Stomach (tissue), 9 donors: Measurements from ENCODE around the gene PSEN1. TPM values are rescaled to one million over a fixed set of nuclear protein-coding genes. Genes with fewer than 3 reads are reported as not detected.

Source experiments
- DNase-seq, 2 donors: peaks; one replicate each; pipeline versions ENCODE4 v3.0.0 to v3.0.0-alpha.2; 2013 to 2019
- H3K27ac ChIP-seq, 5 donors: fragments of 200-600 bp in 4 of 5; sonication (generic) in 4 of 5; one replicate each; pipeline ENCODE4 v1.5.1; 2013 to 2019; ENCODE audit warnings: mild to moderate bottlenecking in 1 of 5, moderate library complexity in 1 of 5
- H3K27me3 ChIP-seq, 3 donors: fragments of 200-600 bp; sonication (generic); one replicate each; pipeline ENCODE4 v1.5.1; 2017 to 2019; ENCODE audit warnings: mixed run types in 1 of 3
- H3K36me3 ChIP-seq, 4 donors: fragments of 200-600 bp; sonication (generic); 1 replicate in 3 of 4; 2 replicates in 1 of 4; pipeline ENCODE4 v1.5.1; 2016 to 2019
- H3K4me1 ChIP-seq, 4 donors: fragments of 200-600 bp; sonication (generic); one replicate each; pipeline ENCODE4 v1.5.1; 2016 to 2019
- H3K4me3 ChIP-seq, 4 donors: fragments of 200-600 bp; sonication (generic) in 3 of 4; one replicate each; pipeline ENCODE4 v1.5.1; 2016 to 2019; ENCODE audit warnings: mild to moderate bottlenecking in 1 of 4
- H3K9me3 ChIP-seq, 4 donors: fragments of 200-600 bp; sonication (generic); one replicate each; pipeline ENCODE4 v1.5.1; 2016 to 2019
- EP300 ChIP-seq: sonication (generic); formaldehyde crosslinking; IDR thresholded peaks from one replicate; pipeline ENCODE4 v1.6.1; 2017; ENCODE audit warnings: antibody characterized with exemption
- POLR2A ChIP-seq, 4 donors: fragments of 450-650 bp; IDR thresholded peaks; one replicate each; pipeline ENCODE4 v1.6.1; 2016; ENCODE audit warnings: antibody characterized with exemption in 4 of 4, control low read depth in 2 of 4, mild to moderate bottlenecking in 1 of 4, moderate library complexity in 1 of 4
- POLR2AphosphoS5 ChIP-seq, 3 donors: sonication (generic); formaldehyde crosslinking; IDR thresholded peaks; one replicate each; pipeline ENCODE4 v1.6.1; 2016; ENCODE audit warnings: antibody characterized with exemption in 3 of 3
- WGBS, 5 donors: extraction: QIAGEN DNeasy Blood & Tissue Kit in 3 of 5; methylation state at CpG; one replicate each; pipeline versions ENCODE4 v1.1.5 to v1.1.7; 2013 to 2018; 5-methylcytosine and 5-hydroxymethylcytosine counted together
- intact Hi-C: fragments of 100-400 bp; cut with DNase I; formaldehyde crosslinking; loops from one replicate; pipeline ENCODE4 v1.15.1; 2023; ENCODE audit warnings: low total_unique reads
- polyA plus RNA-seq, 3 donors: library from polyadenylated mRNA; stranded (reverse); fragments of 200-250 nt; gene quantifications; one replicate each; pipeline ENCODE4 v1.2.3, GENCODE V29; 2013
- total RNA-seq, 5 donors: library from RNA; depleted of rRNA; stranded (reverse); fragments of >200 nt; gene quantifications; one replicate each; pipeline versions ENCODE4 v1.1.0 to v1.2.3, GENCODE V29; 2014 to 2016
- TF ChIP-seq, protein P1 (sequence below), 7 experiments: fragments of 450-650 bp in 4 of 7; fragments of 200-600 bp in 3 of 7; sonication (generic) in 3 of 7; IDR thresholded peaks; one replicate each; pipeline ENCODE4 v1.5.1; 2016 to 2019; ENCODE audit warnings: antibody characterized with exemption in 7 of 7, control low read depth in 2 of 7, mild to moderate bottlenecking in 1 of 7
- donor health status: healthy with polysubstance abuse.
- donor health status: Bipolar disorder and iron deficiency.
- donor health status: healthy.

PSEN1 gene
- total and polyA plus RNA-seq, 8 donors, result 5.8 to 89.8 (median 18.7) TPM

DNA sequence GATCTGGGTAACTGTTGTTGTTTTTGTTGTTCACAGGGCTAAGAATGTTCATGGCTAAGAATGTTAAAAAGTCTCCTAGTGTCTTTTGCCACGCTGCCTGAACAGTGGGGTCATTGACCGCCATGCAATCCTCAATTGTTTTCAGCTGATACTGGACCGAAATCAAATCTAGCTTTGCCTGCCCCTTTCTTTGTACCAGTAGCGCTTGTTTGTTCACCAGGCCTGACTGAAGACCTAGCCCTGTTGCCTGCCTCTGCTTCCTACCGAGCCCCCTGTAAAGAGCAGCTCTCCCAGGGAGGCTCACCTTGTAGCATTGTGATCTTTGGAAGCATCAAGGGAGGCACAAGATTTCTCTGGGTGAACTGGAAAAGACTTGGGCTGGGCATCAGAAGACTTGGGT, 6.7 kb downstream of the PSEN1 start:
- 24 to 66% (median 50%) methylated on average over 5 of the region's 5 CpGs for WGBS, 5 donors
- intact Hi-C loops, result no loop called here
- Histone ChIP-seq H3K27ac (peak overlapping the region in 2 of 5 donors; percentile 23 to 50), H3K4me3 (no peak overlapping the region), H3K9me3 (no peaks in the 10 kb centered on the region), H3K36me3 (peaks cover 0 to 5% (median 5%) of the 10 kb centered on the region in 4 donors), H3K27me3 (no peaks in the 10 kb centered on the region), H3K4me1 (peaks cover 15 to 80% (median 33%) of the 10 kb centered on the region in 4 donors)
- DNase-seq, result peak in 1 of 2 donors; percentile 13
- no peak for TF ChIP-seq EP300

DNA sequence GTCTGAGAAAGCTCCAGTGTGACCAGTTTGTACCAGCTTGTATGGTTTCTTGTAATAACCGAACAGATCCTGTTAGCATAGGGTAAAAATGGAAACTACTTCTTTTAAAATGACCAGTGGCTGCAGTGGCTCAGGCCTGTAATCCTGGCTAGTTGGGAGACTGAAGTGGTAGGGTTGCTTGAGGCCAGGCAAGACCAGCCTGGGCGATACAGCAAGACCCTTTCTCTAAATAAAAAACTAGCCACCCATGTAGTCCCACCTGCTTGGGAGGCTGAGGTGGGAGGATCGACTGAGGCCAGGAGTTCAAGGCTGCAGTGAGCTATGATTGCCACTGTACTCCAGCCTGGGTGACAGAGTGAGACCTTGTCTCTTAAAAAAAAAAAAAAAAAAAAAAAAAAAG, 7.3 kb downstream of the PSEN1 start:
- WGBS, 5 donors, result 90 to 92% (median 91%) methylated on average over 3 of the region's 3 CpGs
- no peaks in the 10 kb centered on the region for H3K27me3 ChIP-seq
- H3K4me3 ChIP-seq, result no peak overlapping the region
- intact Hi-C loops, result no loop called here
- peaks cover 15 to 74% (median 28%) of the 10 kb centered on the region in 4 donors for H3K4me1 ChIP-seq
- TF ChIP-seq POLR2AphosphoS5 (IDR thresholded peaks at IDR 0.05), result no peak
- TF ChIP-seq POLR2A (IDR thresholded peaks at IDR 0.05), result no peak
- TF ChIP-seq, protein P1, sequence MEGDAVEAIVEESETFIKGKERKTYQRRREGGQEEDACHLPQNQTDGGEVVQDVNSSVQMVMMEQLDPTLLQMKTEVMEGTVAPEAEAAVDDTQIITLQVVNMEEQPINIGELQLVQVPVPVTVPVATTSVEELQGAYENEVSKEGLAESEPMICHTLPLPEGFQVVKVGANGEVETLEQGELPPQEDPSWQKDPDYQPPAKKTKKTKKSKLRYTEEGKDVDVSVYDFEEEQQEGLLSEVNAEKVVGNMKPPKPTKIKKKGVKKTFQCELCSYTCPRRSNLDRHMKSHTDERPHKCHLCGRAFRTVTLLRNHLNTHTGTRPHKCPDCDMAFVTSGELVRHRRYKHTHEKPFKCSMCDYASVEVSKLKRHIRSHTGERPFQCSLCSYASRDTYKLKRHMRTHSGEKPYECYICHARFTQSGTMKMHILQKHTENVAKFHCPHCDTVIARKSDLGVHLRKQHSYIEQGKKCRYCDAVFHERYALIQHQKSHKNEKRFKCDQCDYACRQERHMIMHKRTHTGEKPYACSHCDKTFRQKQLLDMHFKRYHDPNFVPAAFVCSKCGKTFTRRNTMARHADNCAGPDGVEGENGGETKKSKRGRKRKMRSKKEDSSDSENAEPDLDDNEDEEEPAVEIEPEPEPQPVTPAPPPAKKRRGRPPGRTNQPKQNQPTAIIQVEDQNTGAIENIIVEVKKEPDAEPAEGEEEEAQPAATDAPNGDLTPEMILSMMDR (IDR thresholded peaks at IDR 0.05), result no peak
- no peak overlapping the region for H3K27ac ChIP-seq
- H3K36me3 ChIP-seq, result peaks cover 0 to 11% (median 11%) of the 10 kb centered on the region in 4 donors
- no peaks in the 10 kb centered on the region for H3K9me3 ChIP-seq
- DNase-seq, result no peak

DNA sequence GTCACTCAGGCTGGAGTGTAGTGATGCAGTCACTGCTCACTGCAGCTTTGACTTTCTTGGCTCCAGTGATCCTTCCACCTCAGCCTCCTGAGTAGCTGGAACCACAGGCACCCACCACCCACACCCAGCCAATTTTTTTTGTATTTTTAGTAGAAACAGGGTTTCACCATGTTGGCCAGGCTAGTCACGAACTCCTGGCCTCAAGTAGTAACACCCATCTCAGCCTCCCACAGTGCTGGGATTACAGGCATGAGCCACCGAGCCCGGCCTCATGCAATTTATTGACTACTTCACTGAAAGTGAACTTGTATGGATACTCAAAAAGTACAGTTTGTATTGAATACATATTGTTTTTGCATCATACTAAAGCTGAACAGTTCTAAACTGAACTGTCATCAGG, 9.1 kb downstream of the PSEN1 start:
- intact Hi-C loops, result no loop called here
- peaks cover 11 to 68% (median 23%) of the 10 kb centered on the region in 4 donors for H3K4me1 ChIP-seq
- H3K27ac ChIP-seq, result no peak overlapping the region
- no peaks in the 10 kb centered on the region for H3K9me3 ChIP-seq
- DNase-seq, result no peak
- H3K27me3 ChIP-seq, result no peaks in the 10 kb centered on the region
- 92 to 98% (median 93%) methylated on average over 3 of the region's 3 CpGs for WGBS, 5 donors
- TF ChIP-seq EP300 (no peak), POLR2A (IDR thresholded peaks at IDR 0.05) (no peak), POLR2AphosphoS5 (IDR thresholded peaks at IDR 0.05) (no peak)
- TF ChIP-seq, protein P1 (IDR thresholded peaks at IDR 0.05), result no peak
- no peak overlapping the region for H3K4me3 ChIP-seq
- peaks cover 7 to 28% (median 28%) of the 10 kb centered on the region in 4 donors for H3K36me3 ChIP-seq

DNA sequence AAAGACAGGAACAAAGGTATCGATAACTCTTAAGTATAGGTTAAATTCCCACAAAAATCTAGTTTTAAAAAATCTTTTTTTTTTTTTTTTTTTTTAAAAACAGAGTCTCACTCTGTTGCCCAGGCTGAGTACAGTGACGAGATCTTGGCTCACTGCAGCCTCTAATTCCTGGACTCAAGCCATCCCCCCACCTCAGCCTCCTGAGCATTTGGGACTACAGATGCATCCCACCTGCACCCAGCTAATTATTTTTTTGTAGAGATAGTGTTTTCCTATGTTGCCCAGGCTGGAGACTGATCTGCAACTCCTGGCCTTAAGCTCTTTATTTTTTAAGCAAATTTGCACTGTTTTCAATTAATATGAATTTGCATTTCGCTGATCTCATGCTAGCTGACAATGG, 9.8 kb downstream of the PSEN1 start:
- H3K36me3 ChIP-seq, result peaks cover 7 to 36% (median 36%) of the 10 kb centered on the region in 4 donors

DNA sequence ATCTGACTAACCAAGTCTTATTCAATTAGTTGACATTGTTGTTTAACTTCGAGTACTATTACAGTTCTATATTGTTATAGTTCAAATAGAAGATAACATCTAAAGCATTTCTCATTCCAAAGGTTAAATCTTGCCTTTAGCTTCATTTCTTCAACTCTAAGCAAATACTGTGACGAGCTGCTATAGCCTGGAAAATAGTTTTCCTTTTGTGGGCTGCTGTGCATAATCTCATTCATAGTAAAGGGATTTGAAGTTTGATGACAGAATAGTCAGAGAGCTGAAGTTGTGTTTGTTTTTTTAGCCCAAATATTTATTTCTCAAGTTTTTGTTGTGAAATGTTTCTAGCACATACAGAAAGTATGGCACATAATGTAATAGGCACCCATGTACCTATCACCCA, 13.4 kb downstream of the PSEN1 start:
- peak overlapping the region in 1 of 5 donors; percentile 57 for H3K27ac ChIP-seq
- TF ChIP-seq POLR2AphosphoS5 (IDR thresholded peaks at IDR 0.05) (no peak), EP300 (no peak), POLR2A (IDR thresholded peaks at IDR 0.05) (no peak)
- TF ChIP-seq, protein P1 (IDR thresholded peaks at IDR 0.05), result no peak
- H3K9me3 ChIP-seq, result no peaks in the 10 kb centered on the region
- H3K4me1 ChIP-seq, result peaks cover 0 to 36% (median 3%) of the 10 kb centered on the region in 4 donors
- intact Hi-C loops, result no loop called here
- DNase-seq, result no peak
- peaks cover 7 to 70% (median 63%) of the 10 kb centered on the region in 4 donors for H3K36me3 ChIP-seq
- no peaks in the 10 kb centered on the region for H3K27me3 ChIP-seq
- 30 to 72% (median 61%) methylated on average over 2 of the region's 2 CpGs for WGBS, 5 donors
- no peak overlapping the region for H3K4me3 ChIP-seq

More for the DNA sequence above, 9.8 kb downstream of the PSEN1 start:
- Histone ChIP-seq H3K27ac (no peak overlapping the region), H3K9me3 (no peaks in the 10 kb centered on the region), H3K27me3 (no peaks in the 10 kb centered on the region), H3K4me1 (peaks cover 11 to 63% (median 20%) of the 10 kb centered on the region in 4 donors), H3K4me3 (no peak overlapping the region)
- 79 to 96% (median 90%) methylated on average over 3 of the region's 3 CpGs for WGBS, 5 donors
- DNase-seq, result no peak
- no peak for TF ChIP-seq POLR2AphosphoS5 (IDR thresholded peaks at IDR 0.05)
- TF ChIP-seq POLR2A (IDR thresholded peaks at IDR 0.05), result no peak
- TF ChIP-seq, protein P1 (IDR thresholded peaks at IDR 0.05), result no peak
- TF ChIP-seq EP300, result no peak
- intact Hi-C loops, result no loop called here
